HG03565 (cell line): ENCODE results near the gene KLK3.
"Not testable (repeated sequence)": the region's sequence is repeated elsewhere in the genome, so short reads cannot be mapped to it uniquely, and the experiment has no call there.

Experiments
- ATAC-seq: cut with Tn5 transposase; IDR thresholded peaks from one replicate; pipeline ENCODE4 v1.9.1; 2021; ENCODE audit warnings: mild to moderate bottlenecking, moderate library complexity; ENCODE audit not compliant: unreplicated experiment

KLK3 gene

DNA sequence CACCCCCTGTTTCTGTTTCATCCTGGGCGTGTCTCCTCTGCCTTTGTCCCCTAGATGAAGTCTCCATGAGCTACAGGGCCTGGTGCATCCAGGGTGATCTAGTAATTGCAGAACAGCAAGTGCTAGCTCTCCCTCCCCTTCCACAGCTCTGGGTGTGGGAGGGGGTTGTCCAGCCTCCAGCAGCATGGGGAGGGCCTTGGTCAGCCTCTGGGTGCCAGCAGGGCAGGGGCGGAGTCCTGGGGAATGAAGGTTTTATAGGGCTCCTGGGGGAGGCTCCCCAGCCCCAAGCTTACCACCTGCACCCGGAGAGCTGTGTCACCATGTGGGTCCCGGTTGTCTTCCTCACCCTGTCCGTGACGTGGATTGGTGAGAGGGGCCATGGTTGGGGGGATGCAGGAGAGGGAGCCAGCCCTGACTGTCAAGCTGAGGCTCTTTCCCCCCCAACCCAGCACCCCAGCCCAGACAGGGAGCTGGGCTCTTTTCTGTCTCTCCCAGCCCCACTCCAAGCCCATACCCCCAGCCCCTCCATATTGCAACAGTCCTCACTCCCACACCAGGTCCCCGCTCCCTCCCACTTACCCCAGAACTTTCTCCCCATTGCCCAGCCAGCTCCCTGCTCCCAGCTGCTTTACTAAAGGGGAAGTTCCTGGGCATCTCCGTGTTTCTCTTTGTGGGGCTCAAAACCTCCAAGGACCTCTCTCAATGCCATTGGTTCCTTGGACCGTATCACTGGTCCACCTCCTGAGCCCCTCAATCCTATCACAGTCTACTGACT is at the start of gene KLK3:
Gene KLK3, plus strand, starts transcription at position 280 of the 775 bp plus-strand sequence. Its CDS starts 41 bp downstream, at position 321.
- no peak for ATAC-seq

- no peak for ATAC-seq
Measured at GRCh38 chr19:50808856-50809255, 45.9 kb upstream of the KLK3 start.

- ATAC-seq: not testable (repeated sequence)
Measured at GRCh38 chr19:50811622-50812238, 43.0 kb upstream of the KLK3 start.

GRCh38 chr19:50812474-50812873 is 42.2 kb upstream of the KLK3 start:
- ATAC-seq: no peak

DNA sequence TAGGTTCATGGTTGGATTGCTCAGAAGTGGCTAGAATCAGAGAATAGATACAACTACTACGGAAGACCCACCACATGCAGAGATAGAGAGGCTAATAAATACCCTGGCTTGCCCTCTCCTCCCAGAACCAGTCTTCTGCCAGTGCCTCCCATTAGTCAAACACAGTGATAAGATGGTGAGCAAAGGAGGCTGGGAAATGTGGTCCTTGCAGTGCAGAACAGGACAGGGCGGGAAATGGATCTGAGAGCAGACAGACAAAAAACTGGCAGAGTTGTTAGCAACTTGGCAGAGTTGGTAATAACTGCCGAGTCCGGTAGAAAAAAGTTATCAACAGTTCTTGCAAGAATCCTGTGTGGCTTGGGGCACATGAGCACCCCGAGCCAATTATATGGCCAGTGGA is 39.8 kb upstream of the KLK3 start:
- no peak for ATAC-seq

DNA sequence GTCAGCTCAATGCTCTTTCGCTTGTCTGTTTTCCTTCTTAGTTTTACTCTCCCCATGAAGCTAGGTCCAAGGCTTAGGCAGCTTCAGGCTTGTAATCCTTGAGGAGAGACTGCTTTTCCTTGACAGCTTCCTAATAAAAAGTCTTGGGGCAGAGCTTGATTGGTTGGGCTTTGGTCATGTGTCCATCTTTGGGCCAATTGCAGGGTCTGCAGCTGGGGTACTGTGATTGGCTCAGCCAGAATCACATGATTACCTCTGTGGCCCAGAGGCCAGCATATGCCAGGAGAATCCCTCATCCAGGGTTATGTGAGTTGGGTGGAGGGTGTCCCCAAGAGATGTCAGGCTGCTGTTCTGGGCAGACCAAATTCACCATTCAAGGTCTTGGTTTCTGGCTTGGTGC is 39.3 kb upstream of the KLK3 start:
- no peak for ATAC-seq

GRCh38 chr19:50817941-50818858 is 36.5 kb upstream of the KLK3 start:
- peak; percentile 42 for ATAC-seq

- no peak for ATAC-seq
Measured at GRCh38 chr19:50818859-50819472, 35.7 kb upstream of the KLK3 start.

GRCh38 chr19:50819636-50820035 is 35.1 kb upstream of the KLK3 start:
- ATAC-seq: no peak

- ATAC-seq: no peak
Measured at GRCh38 chr19:50820086-50820485, 34.6 kb upstream of the KLK3 start.

DNA sequence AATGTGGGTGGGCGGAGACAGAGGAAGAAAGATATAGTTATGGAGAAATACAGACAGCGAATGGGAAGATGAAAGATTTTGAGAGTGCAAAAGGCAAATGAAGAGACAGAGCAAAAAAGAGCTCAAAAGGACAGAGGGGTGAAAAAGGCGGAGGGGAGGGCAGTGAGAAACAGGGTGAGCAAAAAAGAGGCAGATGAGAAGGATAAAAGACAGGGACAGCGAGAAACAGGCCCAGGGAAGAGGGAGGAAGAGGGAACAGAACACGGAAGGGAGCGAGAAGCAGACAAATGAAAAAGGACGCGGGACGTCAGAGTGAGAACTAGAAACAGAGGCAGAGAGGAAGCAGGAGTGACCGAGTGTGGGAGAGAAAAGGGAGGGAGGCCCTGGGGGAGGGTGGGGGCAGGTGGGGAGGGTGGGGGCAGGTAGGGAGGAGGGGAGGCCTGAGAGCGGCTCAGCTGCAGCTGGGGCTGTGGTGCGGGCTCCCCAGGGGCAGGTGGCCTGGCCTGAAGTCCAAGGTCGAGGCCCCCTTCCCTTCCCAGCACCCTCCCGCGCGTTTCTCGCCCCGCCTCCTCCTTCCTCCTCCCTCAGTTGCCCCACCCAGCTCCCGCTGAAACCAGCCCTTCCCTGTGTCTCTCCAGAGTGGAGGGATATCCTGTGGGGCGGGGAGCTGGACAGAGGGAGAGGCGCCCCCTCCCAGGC is 34.0 kb upstream of the KLK3 start:
- ATAC-seq: no peak

DNA sequence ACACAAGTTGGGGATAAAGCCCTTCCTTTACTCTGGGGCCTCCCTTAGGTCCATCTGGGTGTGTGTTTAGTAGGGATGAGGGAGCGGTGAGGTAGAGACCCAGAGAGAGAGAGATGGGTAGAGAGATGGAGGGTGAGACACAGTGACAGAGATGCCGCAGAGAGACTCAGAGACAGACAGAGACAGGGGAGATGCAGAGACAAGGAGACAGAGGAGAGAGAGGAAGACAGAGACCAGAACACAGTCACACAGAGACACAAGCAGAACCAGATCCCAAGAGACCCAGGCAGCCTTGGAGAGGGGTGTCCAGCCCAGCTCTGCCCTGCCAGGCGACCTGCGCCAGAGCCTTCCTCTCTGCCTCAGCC is 33.5 kb upstream of the KLK3 start:
- no peak for ATAC-seq

DNA sequence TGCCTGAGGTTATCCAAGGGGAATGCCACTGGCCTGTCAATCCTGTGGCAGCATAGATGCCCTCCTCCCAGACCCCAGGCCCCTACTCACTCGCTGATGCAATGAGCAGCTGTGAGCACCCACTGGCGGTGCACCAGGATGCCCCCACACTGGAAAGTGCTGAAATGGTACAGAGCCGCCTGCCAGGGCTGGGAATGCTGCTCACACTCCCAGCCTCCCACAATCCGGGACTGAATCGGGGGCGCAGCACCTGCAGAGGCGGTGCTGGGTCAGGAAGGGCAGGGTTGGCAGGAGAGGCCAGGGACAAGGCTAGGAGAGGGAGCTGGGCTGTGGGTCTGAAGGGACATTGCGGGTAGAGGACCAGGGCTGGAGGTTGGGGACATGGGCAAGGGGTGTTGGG is 33.1 kb upstream of the KLK3 start:
- no peak for ATAC-seq

GRCh38 chr19:50822661-50823208 is 32.0 kb upstream of the KLK3 start:
- no peak for ATAC-seq

GRCh38 chr19:50823389-50824042 is 31.2 kb upstream of the KLK3 start, which contains the start of gene KLK1:
Gene KLK1, minus strand, starts transcription at chr19:50823787. Its CDS starts 39 bp downstream, at chr19:50823748.
- no peak for ATAC-seq

GRCh38 chr19:50826492-50827240 is 28.0 kb upstream of the KLK3 start:
- no peak for ATAC-seq

GRCh38 chr19:50827476-50827875 is 27.2 kb upstream of the KLK3 start:
- no peak for ATAC-seq

GRCh38 chr19:50829801-50830200 is 24.9 kb upstream of the KLK3 start:
- ATAC-seq: no peak
